Measurements from ENCODE around the gene PNPLA2. TPM values are rescaled to one million over a fixed set of nuclear protein-coding genes. Genes with fewer than 3 reads are reported as not detected.

The PNPLA2 gene
- total RNA-seq, 1 experiment from 2014 or later: 66.5 TPM

DNA sequence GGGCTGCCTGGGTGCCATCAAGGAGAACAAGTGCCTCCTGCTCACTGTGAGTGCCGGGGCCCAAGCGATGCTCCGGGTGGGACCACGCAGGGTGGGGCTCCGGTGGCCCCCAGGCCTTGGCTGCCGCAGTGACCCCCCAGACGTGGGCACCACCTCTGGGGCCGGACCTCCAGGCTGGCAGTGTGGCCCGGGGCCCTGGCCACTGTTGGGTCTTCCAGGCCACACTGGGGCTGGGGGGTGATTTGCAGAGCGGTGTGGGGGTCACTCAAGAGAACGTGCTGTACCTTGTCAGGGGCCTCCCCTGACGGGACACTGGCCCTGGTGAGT is 43.9 kb downstream of the PNPLA2 start:
- H3K27me3 Mint-ChIP-seq (ENCODE audit: low read depth): peaks cover 3% of the 10 kb centered on the region; the same call in 1 of the 2 replicates
- H3K27ac Mint-ChIP-seq: no peak overlapping the region
- no peaks in the 10 kb centered on the region for H3K9me3 Mint-ChIP-seq
- no peak for ATAC-seq
- CTCF ChIA-PET: interaction anchor here (1.2 to 3.8 kb wide), 3 partner anchors 11 to 28 kb away, joined by 3 to 24 read pairs (median 12); no protein-coding TSS in a partner anchor
- no peaks in the 10 kb centered on the region for H3K36me3 Mint-ChIP-seq
- no peak for DNase-seq (ENCODE audit: low spot score)
- peaks cover 29% of the 10 kb centered on the region for H3K4me1 Mint-ChIP-seq
- no peak for TF ChIP-seq GTF2I (CRISPR knock-in tag; conservative IDR thresholded peaks at IDR 0.05)
- TF ChIP-seq, protein P1, sequence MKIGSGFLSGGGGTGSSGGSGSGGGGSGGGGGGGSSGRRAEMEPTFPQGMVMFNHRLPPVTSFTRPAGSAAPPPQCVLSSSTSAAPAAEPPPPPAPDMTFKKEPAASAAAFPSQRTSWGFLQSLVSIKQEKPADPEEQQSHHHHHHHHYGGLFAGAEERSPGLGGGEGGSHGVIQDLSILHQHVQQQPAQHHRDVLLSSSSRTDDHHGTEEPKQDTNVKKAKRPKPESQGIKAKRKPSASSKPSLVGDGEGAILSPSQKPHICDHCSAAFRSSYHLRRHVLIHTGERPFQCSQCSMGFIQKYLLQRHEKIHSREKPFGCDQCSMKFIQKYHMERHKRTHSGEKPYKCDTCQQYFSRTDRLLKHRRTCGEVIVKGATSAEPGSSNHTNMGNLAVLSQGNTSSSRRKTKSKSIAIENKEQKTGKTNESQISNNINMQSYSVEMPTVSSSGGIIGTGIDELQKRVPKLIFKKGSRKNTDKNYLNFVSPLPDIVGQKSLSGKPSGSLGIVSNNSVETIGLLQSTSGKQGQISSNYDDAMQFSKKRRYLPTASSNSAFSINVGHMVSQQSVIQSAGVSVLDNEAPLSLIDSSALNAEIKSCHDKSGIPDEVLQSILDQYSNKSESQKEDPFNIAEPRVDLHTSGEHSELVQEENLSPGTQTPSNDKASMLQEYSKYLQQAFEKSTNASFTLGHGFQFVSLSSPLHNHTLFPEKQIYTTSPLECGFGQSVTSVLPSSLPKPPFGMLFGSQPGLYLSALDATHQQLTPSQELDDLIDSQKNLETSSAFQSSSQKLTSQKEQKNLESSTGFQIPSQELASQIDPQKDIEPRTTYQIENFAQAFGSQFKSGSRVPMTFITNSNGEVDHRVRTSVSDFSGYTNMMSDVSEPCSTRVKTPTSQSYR (CRISPR knock-in tag; IDR thresholded peaks at IDR 0.05): 0 out of 2 replicates have a peak, but pooled peaks have one; percentile 19
- no peak overlapping the region for H3K4me3 Mint-ChIP-seq
- POLR2A ChIA-PET: interaction anchor here (0.8 to 2.1 kb wide), 2 partner anchors 10 to 38 kb away, joined by 3 to 8 read pairs; no protein-coding TSS in a partner anchor

- 0 out of 2 replicates have a peak overlapping the region, but pooled peaks have one; percentile 53 for H3K27ac Mint-ChIP-seq
Measured at GRCh38 chr11:863023-863909, 44.6 kb downstream of the PNPLA2 start.

DNA sequence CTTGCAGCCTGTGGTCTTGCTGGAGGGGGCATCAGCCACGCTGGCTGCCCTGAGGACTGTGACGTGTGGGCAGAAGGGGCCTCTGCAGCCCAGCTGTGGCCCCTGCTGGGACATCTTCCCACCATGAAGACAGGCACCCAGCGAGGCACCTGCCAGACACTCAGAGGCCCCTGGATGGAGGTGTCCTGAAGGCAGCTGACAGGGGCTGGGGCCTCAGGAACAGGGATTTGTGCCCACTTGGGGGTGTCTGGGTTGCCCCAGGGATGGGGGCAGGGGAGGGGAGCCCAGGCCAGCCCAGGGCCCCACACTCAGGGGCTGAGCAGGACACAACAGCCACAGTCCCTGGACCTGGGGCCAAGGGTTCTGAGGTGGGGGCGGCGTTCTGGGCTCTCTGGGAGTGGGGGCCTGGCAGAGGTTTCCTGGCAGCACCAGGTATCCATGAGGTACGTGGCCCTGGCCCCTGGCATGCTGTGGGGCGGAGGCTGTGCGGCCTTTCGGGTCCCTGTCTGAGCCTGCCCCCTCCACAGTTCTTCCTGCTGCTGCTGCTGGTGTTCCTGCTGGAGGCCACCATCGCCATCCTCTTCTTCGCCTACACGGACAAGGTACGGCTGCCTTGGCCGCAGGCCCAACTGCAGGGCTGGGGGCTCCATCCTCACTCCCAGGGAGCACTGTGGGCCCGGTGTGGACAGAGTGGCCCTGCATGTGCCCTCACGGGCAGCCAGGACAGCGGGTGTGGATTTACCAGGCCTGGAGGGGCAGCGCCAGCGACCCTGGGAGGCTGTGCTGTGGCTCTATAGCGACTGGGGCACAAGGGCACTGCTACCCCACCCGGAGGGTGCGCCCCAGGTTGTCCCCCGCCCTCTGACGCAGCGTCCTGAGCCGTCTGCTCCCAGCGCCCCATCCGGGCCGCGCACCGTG is 45.5 kb downstream of the PNPLA2 start:
- Mint-ChIP-seq H3K4me3 (no peak overlapping the region), H3K9me3 (no peaks in the 10 kb centered on the region), H3K4me1 (peaks cover 26% of the 10 kb centered on the region), H3K27me3 (ENCODE audit: low read depth) (peaks cover 3% of the 10 kb centered on the region; the same call in 1 of the 2 replicates), H3K27ac (no peak overlapping the region), H3K36me3 (no peaks in the 10 kb centered on the region)
- DNase-seq (ENCODE audit: low spot score) (no peak), ATAC-seq (no peak)
- ChIA-PET CTCF (interaction anchor here (0.6 to 3.8 kb wide), 4 partner anchors 12 to 34 kb away, joined by 3 to 24 read pairs (median 8); no protein-coding TSS in a partner anchor), POLR2A (interaction anchor here (0.6 to 2.1 kb wide), 2 partner anchors 9 to 72 kb away, joined by 6 to 8 read pairs; no protein-coding TSS in a partner anchor)
- TF ChIP-seq NR2C2 (CRISPR knock-in tag; IDR thresholded peaks at IDR 0.05): no peak
- no peak for TF ChIP-seq NFYB (CRISPR knock-in tag; conservative IDR thresholded peaks at IDR 0.05; ENCODE audit: low read depth)
- TF ChIP-seq JAZF1 (CRISPR knock-in tag; IDR thresholded peaks at IDR 0.05): no peak
- no peak for TF ChIP-seq NR3C1 (CRISPR knock-in tag; conservative IDR thresholded peaks at IDR 0.05; ENCODE audit: low read depth)
- no peak for TF ChIP-seq ZNF671 (CRISPR knock-in tag; IDR thresholded peaks at IDR 0.05)

More at GRCh38 chr11:863023-863909, 44.6 kb downstream of the PNPLA2 start:
- Mint-ChIP-seq H3K4me1 (peaks cover 26% of the 10 kb centered on the region), H3K4me3 (peak overlapping the region; percentile 41), H3K27me3 (ENCODE audit: low read depth) (peaks cover 3% of the 10 kb centered on the region; the same call in 1 of the 2 replicates), H3K9me3 (no peaks in the 10 kb centered on the region), H3K36me3 (no peaks in the 10 kb centered on the region)
- POLR2A ChIA-PET: interaction anchor here (0.6 to 2.1 kb wide), 3 partner anchors 10 to 73 kb away, joined by 3 to 8 read pairs (median 6); no protein-coding TSS in a partner anchor
- TF ChIP-seq PRDM15 (CRISPR knock-in tag; IDR thresholded peaks at IDR 0.05): no peak
- 0 out of 2 replicates have a peak, but pooled peaks have one; percentile 30 for TF ChIP-seq ZBTB21 (CRISPR knock-in tag; IDR thresholded peaks at IDR 0.05; ENCODE audit: borderline replicate concordance)
- peak; percentile 5 for ATAC-seq
- DNase-seq (ENCODE audit: low spot score): no peak
- CTCF ChIA-PET: interaction anchor here (0.8 to 3.8 kb wide), 4 partner anchors 11 to 35 kb away, joined by 3 to 24 read pairs (median 8); no protein-coding TSS in a partner anchor
